HG02798 (cell line): ENCODE results near the gene CCDC12.

ENCODE experiments used
- ATAC-seq: cut with Tn5 transposase; IDR thresholded peaks from one replicate; pipeline ENCODE4 v1.9.1; 2021; ENCODE audit warnings: mild to moderate bottlenecking; ENCODE audit not compliant: unreplicated experiment, poor library complexity

Gene CCDC12

DNA sequence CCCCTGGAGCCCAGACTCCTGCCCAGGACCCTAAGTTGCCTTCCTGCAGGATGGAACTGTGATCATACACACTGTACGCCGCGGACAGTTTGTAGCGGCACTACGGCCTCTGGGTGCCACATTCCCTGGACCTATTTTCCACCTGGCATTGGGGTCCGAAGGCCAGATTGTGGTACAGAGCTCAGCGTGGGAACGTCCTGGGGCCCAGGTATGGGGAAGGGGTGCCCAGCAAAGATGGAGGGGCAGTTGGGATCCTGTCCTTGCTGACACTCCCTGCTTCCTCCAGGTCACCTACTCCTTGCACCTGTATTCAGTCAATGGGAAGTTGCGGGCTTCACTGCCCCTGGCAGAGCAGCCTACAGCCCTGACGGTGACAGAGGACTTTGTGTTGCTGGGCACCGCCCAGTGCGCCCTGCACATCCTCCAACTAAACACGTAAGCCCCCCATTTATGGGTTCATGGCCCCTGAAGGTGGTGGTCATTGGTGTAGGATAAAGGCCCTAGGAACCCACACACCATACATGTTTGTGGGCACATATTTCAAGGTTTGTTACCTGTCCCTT lies 31.8 kb upstream of the CCDC12 start:
- ATAC-seq: no peak

- no peak for ATAC-seq
Measured at GRCh38 chr3:47007482-47008233, 31.1 kb upstream of the CCDC12 start.

DNA sequence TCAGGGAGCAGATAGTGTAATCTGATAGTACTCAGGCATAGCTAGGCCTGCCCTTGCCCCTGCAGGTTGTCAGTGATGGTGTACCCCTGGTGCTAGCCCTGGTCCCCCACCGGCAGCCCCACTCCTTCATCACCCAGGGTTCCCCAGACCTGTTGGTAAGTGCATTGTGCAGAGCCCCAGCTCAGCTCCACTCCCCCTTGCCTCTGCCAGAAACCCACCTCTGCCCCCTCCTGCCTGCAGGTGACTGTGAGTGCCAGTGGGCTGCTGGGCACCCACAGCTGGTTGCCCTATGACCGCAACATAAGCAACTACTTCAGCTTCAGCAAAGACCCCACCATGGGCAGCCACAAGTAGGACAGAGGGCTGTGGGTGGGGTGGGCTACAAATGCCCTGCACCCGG lies 30.5 kb upstream of the CCDC12 start:
- no peak for ATAC-seq

DNA sequence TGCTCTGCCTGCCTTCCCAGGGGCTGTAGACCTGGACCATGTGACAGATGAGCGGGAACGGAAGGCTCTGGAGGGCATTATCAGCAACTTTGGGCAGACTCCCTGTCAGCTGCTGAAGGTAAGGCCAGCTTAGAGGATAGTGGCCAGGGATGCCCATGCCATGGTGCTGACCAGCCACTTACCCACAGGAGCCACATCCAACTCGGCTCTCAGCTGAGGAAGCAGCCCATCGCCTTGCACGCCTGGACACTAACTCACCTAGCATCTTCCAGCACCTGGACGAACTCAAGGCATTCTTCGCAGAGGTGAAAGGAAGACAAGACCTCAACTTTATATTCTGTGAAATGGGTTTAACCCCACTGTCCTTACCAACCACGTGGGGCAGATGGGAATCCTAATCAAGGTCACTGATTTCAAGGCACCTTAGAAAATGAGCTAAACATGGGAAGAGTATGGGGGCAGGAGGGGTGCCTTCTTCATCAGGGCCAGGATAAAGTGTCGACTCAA lies 29.7 kb upstream of the CCDC12 start:
- ATAC-seq: no peak

DNA sequence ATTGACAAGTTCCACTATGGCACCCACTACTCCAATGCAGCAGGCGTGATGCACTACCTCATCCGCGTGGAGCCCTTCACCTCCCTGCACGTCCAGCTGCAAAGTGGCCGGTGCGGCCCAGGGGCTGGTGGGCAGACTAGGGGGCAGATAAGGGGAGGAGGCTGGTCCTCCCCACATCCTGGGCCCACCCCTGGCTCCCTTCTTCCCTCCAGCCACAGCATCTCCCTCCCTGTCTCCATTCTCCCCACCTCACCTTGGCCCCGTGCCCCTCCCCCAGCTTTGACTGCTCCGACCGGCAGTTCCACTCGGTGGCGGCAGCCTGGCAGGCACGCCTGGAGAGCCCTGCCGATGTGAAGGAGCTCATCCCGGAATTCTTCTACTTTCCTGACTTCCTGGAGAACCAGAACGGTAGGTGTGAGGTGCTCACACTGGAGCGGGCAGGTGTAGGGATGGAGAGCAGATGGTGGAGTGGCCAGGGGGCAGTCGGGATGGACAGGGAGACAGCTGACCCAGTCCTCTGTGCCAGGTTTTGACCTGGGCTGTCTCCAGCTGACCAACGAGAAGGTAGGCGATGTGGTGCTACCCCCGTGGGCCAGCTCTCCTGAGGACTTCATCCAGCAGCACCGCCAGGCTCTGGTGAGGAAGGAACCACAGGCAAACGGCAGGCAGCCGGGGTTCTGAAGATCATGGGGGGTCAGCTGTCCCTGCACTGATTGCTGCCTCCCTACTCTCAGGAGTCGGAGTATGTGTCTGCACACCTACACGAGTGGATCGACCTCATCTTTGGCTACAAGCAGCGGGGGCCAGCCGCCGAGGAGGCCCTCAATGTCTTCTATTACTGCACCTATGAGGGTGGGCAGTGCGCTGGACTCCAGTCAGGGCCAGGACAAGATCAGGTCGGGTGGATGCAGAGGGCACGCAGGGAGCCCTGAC lies 28.9 kb upstream of the CCDC12 start:
- ATAC-seq: no peak

GRCh38 chr3:47004369-47005211 lies 28.0 kb upstream of the CCDC12 start:
- ATAC-seq: no peak

DNA sequence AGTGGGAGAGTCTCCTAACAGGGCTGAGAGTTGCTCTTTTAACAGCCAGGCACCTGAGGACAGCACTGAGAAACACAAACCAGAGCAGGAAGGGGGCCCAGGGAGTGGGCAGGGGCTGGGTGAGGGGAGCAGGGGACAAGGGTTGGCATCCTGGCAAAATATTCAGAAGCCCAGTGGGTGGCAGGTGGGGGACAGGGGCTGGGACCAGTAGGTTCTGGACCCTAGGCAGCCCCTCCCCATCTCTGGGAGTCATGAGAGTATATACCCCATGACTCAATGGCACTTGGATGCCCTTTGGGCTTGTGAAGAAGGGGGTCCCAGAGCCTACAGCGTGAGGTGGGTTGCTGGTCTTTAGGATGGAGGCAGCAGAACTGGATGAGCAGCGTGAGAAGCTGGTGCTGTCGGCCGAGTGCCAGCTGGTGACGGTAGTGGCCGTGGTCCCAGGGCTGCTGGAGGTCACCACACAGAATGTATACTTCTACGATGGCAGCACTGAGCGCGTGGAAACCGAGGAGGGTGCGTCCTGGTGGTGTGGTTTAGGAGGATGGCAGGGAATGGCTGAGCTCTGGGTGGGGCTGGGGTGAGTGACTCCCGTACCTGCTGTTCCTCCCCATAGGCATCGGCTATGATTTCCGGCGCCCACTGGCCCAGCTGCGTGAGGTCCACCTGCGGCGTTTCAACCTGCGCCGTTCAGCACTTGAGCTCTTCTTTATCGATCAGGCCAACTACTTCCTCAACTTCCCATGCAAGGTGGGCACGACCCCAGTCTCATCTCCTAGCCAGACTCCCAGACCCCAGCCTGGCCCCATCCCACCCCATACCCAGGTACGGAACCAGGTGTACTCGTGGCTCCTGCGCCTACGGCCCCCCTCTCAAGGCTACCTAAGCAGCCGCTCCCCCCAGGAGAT lies 27.2 kb upstream of the CCDC12 start:
- ATAC-seq: no peak

DNA sequence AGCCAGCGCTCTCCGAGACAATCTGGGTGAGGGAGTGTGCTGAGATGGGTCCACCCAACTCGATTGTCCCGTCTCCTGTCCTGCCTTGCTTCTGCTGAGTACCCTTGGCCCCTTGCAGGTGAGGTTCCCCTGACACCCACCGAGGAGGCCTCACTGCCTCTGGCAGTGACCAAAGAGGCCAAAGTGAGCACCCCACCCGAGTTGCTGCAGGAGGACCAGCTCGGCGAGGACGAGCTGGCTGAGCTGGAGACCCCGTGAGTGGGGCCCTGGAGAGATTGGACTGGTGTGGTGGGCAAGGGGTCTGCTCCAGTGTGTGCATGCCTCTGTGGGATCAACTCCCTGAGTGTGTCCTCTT lies 26.5 kb upstream of the CCDC12 start:
- no peak for ATAC-seq

- no peak for ATAC-seq
Measured at GRCh38 chr3:47002171-47003055, 25.9 kb upstream of the CCDC12 start.

- ATAC-seq: no peak
Measured at GRCh38 chr3:47001731-47002170, 25.2 kb upstream of the CCDC12 start.

DNA sequence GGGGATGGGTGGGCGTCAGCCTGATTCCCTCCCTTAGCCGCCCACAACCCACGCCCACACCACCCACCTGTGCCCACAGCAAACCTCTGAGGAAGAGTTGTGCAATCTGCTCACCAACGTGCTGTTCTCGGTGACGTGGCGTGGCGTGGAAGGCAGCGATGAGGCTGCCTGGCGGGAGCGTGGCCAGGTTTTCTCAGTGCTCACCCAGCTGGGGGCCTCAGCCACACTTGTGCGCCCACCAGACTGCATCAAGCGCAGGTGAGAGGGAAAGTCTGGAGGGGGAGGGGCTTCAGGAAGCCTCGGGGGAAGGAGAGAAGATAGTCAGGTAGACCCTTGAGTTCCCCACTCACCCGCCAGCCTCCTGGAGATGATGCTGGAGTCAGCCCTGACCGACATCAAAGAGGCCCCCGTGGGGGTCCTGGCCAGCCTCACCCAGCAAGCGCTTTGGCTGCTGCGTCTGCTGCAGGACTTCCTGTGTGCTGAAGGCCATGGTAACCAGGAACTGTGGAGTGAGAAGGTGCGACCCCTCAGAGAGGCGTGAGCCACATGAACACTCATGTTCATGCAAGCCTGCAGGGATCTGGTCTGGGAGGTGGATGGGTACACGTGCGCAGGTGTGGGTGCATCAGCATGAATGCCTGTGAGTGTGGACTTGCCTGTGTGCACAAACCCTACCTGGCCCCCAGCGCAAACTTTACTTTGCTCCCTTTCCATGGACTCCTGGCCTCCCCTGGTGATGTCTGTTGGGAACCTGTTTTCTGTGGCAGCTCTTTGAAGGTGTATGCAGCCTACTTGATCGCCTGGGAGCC lies 24.6 kb upstream of the CCDC12 start:
- no peak for ATAC-seq

DNA sequence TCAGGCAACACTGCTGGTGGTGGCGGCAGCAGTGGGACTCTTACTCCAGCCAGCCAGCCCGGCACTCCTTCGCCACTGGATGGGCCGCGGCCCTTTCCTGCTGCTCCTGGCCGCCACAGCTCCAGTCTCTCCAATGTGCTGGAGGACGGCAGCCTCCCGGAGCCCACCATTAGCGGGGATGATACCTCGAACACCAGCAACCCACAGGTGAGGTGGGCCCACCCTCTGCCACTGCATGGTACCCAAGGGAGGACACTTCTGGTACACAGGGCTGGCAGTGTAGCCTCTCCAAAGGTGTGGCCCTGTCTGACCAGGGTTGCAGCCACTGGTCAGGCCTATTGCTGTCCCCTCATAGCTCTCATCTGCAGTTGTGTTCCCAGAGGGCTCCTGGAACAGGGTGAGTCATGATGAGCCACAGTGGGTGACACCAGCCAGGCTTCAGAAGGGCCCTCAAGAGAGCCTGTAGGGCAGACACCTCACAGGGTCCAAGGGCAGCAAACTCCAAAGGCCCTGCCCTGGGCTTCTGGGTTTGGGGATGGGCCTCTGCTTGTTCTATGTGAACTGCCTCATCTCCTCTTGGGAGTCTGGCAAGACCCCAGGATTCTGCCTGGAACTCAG lies 23.8 kb upstream of the CCDC12 start:
- ATAC-seq: no peak

GRCh38 chr3:46999516-47000197 lies 23.1 kb upstream of the CCDC12 start:
- no peak for ATAC-seq

DNA sequence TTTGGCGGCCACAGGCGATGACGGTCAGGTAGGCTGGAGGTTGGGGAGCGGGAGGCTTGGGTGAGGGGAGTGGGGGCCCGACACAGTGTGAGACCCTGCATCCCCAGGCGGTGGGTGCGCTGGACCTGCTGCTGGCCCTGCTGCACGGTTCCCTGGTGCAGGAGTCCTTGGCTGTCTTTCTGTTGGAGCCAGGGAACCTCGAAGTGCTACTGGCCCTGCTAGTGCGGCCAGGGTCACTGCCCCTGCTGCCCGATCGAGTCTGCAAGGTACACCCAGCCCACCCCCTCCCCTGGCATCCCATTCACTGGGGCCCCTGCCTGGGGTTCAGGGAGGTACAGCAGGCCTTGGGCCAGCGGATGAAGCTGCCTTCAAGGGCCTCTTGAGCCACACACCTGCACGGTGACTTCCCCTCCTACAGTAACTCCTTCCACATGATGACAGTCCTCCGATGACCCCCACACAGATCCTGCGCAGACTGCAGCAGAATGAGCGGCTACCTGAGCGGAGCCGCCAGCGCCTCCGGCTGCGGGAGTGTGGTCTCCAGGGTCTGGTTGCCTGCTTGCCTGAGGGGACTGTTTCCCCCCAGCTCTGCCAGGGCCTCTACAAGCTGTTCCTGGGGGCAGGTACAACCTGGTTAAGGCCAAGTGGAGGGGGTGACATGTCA lies 22.4 kb upstream of the CCDC12 start:
- no peak for ATAC-seq

DNA sequence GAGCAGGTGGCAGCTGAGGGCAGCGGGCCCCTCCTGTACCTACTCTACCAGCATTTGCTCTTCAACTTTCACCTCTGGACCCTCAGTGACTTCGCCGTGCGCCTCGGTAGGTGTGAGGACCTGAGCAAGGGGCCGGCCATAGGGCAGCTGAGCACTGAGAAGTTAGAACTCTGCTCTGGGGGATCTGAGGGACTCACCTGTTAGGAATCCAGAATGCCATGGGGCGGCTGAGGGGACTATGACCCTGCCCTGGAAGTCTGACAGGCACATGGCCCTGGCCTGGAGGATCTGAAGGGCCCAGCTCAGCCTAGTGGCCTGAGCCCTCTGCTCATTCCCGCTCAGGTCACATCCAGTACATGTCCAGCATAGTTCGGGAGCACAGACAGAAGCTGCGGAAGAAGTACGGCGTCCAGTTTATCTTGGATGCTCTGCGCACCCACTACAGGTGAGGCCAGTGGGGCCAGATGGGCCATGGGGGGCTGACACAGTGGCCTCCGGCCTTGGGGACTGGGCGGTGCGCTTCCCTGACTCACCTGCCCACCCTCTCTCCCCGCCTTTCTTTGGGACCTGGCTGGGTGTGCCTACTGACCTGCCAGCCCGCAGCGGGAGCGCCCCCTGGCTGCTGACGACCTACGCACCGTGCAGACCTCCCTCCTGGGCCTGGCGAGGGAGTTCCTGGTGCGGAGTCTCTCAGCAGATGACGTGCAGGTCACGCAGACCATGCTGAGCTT lies 21.7 kb upstream of the CCDC12 start:
- no peak for ATAC-seq
